Measurements from ENCODE around the gene ATG9A. TPM values are rescaled to one million over a fixed set of nuclear protein-coding genes. Genes with fewer than 3 reads are reported as not detected.

The ATG9A gene
- total and polyA plus RNA-seq, 9 of the 15 experiments (the other 6 are each of a cell fraction or from before 2014, with no cell fraction given): 0.25 to 65.6 (median 23.4) TPM

DNA sequence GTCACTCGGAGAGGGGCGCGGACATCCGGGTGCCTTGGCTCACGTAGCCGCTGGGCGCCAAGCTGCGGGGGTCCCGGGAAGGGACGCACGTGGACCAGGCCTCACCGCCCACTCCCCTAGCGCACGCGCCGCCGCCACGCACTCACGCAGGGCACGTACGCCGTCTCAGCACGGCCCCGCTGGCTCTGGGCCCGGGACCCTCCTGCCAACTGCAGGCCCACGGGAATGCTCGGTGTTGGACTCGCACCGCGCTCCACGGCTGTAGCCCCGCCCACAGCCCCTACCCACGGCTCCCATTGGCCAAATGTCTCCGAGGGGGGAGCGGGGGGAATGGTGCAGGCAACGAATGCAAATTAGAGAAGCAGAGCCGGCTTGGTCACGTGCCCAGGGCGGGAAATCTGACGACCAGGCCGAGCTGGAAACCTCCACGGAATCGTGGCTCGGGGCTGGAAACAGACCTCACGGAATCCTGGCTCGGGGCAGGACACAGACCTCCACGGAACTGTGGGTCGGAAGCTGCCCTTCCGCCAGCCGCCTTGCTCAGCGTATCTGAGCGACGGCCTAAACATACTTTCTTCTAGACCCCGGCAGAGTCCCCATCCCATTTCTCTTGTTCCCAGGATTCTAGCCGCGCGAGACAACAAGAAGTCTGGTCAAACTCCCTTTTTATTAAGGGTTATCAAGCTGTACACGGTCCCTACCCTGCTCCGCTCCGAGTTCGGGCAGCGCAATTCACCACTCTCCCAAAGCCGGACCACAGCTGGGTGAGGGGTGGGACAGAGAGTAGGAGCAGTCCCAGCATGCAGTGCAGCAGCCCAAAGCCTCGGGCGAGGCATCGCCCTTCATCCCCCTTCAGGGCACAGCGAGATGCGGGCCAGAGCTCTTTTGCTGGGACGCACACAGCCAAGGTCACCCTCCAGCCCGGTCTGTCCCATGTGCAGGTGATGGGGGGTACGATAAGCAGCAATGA is 10.4 kb downstream of the ATG9A start, which contains the start of gene ABCB6 (continued):
- TF ChIP-seq ZNF696 (CRISPR knock-in tag; conservative IDR thresholded peaks at IDR 0.05): no peak
- no peak for TF ChIP-seq ZNF311 (CRISPR knock-in tag; IDR thresholded peaks at IDR 0.05)
- TF ChIP-seq, protein P1, sequence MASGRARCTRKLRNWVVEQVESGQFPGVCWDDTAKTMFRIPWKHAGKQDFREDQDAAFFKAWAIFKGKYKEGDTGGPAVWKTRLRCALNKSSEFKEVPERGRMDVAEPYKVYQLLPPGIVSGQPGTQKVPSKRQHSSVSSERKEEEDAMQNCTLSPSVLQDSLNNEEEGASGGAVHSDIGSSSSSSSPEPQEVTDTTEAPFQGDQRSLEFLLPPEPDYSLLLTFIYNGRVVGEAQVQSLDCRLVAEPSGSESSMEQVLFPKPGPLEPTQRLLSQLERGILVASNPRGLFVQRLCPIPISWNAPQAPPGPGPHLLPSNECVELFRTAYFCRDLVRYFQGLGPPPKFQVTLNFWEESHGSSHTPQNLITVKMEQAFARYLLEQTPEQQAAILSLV (tag; IDR thresholded peaks at IDR 0.05): no peak
- TF ChIP-seq, protein P2, sequence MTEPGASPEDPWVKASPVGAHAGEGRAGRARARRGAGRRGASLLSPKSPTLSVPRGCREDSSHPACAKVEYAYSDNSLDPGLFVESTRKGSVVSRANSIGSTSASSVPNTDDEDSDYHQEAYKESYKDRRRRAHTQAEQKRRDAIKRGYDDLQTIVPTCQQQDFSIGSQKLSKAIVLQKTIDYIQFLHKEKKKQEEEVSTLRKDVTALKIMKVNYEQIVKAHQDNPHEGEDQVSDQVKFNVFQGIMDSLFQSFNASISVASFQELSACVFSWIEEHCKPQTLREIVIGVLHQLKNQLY (CRISPR knock-in tag; conservative IDR thresholded peaks at IDR 0.05): no peak
- TF ChIP-seq, protein P3, sequence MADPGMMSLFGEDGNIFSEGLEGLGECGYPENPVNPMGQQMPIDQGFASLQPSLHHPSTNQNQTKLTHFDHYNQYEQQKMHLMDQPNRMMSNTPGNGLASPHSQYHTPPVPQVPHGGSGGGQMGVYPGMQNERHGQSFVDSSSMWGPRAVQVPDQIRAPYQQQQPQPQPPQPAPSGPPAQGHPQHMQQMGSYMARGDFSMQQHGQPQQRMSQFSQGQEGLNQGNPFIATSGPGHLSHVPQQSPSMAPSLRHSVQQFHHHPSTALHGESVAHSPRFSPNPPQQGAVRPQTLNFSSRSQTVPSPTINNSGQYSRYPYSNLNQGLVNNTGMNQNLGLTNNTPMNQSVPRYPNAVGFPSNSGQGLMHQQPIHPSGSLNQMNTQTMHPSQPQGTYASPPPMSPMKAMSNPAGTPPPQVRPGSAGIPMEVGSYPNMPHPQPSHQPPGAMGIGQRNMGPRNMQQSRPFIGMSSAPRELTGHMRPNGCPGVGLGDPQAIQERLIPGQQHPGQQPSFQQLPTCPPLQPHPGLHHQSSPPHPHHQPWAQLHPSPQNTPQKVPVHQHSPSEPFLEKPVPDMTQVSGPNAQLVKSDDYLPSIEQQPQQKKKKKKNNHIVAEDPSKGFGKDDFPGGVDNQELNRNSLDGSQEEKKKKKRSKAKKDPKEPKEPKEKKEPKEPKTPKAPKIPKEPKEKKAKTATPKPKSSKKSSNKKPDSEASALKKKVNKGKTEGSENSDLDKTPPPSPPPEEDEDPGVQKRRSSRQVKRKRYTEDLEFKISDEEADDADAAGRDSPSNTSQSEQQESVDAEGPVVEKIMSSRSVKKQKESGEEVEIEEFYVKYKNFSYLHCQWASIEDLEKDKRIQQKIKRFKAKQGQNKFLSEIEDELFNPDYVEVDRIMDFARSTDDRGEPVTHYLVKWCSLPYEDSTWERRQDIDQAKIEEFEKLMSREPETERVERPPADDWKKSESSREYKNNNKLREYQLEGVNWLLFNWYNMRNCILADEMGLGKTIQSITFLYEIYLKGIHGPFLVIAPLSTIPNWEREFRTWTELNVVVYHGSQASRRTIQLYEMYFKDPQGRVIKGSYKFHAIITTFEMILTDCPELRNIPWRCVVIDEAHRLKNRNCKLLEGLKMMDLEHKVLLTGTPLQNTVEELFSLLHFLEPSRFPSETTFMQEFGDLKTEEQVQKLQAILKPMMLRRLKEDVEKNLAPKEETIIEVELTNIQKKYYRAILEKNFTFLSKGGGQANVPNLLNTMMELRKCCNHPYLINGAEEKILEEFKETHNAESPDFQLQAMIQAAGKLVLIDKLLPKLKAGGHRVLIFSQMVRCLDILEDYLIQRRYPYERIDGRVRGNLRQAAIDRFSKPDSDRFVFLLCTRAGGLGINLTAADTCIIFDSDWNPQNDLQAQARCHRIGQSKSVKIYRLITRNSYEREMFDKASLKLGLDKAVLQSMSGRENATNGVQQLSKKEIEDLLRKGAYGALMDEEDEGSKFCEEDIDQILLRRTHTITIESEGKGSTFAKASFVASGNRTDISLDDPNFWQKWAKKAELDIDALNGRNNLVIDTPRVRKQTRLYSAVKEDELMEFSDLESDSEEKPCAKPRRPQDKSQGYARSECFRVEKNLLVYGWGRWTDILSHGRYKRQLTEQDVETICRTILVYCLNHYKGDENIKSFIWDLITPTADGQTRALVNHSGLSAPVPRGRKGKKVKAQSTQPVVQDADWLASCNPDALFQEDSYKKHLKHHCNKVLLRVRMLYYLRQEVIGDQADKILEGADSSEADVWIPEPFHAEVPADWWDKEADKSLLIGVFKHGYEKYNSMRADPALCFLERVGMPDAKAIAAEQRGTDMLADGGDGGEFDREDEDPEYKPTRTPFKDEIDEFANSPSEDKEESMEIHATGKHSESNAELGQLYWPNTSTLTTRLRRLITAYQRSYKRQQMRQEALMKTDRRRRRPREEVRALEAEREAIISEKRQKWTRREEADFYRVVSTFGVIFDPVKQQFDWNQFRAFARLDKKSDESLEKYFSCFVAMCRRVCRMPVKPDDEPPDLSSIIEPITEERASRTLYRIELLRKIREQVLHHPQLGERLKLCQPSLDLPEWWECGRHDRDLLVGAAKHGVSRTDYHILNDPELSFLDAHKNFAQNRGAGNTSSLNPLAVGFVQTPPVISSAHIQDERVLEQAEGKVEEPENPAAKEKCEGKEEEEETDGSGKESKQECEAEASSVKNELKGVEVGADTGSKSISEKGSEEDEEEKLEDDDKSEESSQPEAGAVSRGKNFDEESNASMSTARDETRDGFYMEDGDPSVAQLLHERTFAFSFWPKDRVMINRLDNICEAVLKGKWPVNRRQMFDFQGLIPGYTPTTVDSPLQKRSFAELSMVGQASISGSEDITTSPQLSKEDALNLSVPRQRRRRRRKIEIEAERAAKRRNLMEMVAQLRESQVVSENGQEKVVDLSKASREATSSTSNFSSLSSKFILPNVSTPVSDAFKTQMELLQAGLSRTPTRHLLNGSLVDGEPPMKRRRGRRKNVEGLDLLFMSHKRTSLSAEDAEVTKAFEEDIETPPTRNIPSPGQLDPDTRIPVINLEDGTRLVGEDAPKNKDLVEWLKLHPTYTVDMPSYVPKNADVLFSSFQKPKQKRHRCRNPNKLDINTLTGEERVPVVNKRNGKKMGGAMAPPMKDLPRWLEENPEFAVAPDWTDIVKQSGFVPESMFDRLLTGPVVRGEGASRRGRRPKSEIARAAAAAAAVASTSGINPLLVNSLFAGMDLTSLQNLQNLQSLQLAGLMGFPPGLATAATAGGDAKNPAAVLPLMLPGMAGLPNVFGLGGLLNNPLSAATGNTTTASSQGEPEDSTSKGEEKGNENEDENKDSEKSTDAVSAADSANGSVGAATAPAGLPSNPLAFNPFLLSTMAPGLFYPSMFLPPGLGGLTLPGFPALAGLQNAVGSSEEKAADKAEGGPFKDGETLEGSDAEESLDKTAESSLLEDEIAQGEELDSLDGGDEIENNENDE (IDR thresholded peaks at IDR 0.05; ENCODE audit: low read depth, low read length): no peak
- TF ChIP-seq, protein P4, sequence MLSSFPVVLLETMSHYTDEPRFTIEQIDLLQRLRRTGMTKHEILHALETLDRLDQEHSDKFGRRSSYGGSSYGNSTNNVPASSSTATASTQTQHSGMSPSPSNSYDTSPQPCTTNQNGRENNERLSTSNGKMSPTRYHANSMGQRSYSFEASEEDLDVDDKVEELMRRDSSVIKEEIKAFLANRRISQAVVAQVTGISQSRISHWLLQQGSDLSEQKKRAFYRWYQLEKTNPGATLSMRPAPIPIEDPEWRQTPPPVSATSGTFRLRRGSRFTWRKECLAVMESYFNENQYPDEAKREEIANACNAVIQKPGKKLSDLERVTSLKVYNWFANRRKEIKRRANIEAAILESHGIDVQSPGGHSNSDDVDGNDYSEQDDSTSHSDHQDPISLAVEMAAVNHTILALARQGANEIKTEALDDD (IDR thresholded peaks at IDR 0.05): no peak
- TF ChIP-seq BRCA1 (IDR thresholded peaks at IDR 0.05): no peak
- no peak for TF ChIP-seq BRCA1 (CRISPR knock-in tag; IDR thresholded peaks at IDR 0.05)
- TF ChIP-seq, protein P5, sequence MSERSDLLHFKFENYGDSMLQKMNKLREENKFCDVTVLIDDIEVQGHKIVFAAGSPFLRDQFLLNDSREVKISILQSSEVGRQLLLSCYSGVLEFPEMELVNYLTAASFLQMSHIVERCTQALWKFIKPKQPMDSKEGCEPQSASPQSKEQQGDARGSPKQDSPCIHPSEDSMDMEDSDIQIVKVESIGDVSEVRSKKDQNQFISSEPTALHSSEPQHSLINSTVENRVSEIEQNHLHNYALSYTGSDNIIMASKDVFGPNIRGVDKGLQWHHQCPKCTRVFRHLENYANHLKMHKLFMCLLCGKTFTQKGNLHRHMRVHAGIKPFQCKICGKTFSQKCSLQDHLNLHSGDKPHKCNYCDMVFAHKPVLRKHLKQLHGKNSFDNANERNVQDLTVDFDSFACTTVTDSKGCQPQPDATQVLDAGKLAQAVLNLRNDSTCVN (CRISPR knock-in tag; IDR thresholded peaks at IDR 0.05): no peak
- peak; percentile 68; the same call in 1 of the 2 replicates for TF ChIP-seq GATAD2B (IDR thresholded peaks at IDR 0.05; ENCODE audit: borderline replicate concordance)
- TF ChIP-seq MTA3 (IDR thresholded peaks at IDR 0.05; ENCODE audit: borderline replicate concordance): peak; percentile 74
